BE2C (cell line): ENCODE results near the gene MSRB3.

Experiments
- DNase-seq: peaks from one replicate; pipeline ENCODE4 v3.0.0-alpha.2; 2020
- H3K27me3 ChIP-seq: fragments of 250-450 bp; sonication (Bioruptor Pico); 2 replicates; pipeline ENCODE4 v1.5.1; 2020; ENCODE audit warnings: mild to moderate bottlenecking
- H3K36me3 ChIP-seq: fragments of 250-450 bp; sonication (Bioruptor Pico); 2 replicates; pipeline ENCODE4 v1.5.1; 2020; ENCODE audit warnings: mild to moderate bottlenecking
- H3K4me1 ChIP-seq: fragments of 250-450 bp; sonication (Bioruptor Pico); 2 replicates; pipeline ENCODE4 v1.5.1; 2020
- H3K4me3 ChIP-seq: 2 replicates; pipeline ENCODE4 v1.5.1; 2011; ENCODE audit warnings: low read depth, low read length
- H3K9me3 ChIP-seq: fragments of 250-450 bp; sonication (Bioruptor Pico); 2 replicates; pipeline ENCODE4 v1.5.1; 2020
- TF ChIP-seq, protein P1 (sequence below): IDR thresholded peaks from 2 replicates; pipeline ENCODE4 v1.5.1; 2012; ENCODE audit warnings: mild to moderate bottlenecking, low read depth, low read length

Gene MSRB3

DNA sequence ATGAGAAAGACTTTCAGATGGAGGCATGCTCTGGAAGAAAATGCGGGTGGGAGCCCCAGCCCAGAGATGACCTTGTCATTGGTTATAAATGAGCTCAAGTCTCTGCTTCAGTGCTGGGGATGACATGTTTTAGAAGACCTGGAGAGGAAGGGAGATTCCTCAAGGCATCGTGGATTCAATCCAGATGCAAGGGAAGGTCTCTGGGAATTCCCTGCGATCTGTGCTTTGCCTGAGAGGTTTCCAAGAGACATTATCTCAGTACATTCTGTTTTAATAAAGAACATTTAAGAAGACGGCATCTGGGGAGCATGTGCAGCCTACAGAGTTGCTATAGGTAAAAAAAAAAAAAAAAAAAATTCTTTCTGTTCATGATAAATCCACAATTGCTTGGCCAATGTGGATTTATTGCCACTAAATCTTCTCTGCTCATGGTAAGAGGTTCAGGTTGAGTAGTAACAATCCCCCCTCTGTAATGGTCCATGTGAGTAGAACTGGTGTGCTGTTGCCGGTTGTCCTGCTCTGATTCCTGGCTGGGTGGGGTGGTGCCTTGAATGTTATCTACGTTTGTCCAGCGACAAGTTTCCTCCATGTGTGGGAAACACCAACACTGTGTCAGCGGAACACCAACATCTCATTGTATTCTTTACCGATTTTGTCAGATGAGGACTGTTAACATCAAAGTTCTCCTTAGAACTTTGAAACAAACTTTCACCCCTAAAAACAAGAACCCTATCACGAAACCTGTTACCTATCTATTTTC lies 230.0 kb downstream of the MSRB3 start:
- TF ChIP-seq, protein P1, sequence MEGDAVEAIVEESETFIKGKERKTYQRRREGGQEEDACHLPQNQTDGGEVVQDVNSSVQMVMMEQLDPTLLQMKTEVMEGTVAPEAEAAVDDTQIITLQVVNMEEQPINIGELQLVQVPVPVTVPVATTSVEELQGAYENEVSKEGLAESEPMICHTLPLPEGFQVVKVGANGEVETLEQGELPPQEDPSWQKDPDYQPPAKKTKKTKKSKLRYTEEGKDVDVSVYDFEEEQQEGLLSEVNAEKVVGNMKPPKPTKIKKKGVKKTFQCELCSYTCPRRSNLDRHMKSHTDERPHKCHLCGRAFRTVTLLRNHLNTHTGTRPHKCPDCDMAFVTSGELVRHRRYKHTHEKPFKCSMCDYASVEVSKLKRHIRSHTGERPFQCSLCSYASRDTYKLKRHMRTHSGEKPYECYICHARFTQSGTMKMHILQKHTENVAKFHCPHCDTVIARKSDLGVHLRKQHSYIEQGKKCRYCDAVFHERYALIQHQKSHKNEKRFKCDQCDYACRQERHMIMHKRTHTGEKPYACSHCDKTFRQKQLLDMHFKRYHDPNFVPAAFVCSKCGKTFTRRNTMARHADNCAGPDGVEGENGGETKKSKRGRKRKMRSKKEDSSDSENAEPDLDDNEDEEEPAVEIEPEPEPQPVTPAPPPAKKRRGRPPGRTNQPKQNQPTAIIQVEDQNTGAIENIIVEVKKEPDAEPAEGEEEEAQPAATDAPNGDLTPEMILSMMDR: no peak
- Histone ChIP-seq H3K4me1 (no peaks in the 10 kb centered on the region), H3K4me3 (no peak overlapping the region), H3K36me3 (no peaks in the 10 kb centered on the region), H3K9me3 (no peaks in the 10 kb centered on the region), H3K27me3 (no peaks in the 10 kb centered on the region)
- DNase-seq: no peak

DNA sequence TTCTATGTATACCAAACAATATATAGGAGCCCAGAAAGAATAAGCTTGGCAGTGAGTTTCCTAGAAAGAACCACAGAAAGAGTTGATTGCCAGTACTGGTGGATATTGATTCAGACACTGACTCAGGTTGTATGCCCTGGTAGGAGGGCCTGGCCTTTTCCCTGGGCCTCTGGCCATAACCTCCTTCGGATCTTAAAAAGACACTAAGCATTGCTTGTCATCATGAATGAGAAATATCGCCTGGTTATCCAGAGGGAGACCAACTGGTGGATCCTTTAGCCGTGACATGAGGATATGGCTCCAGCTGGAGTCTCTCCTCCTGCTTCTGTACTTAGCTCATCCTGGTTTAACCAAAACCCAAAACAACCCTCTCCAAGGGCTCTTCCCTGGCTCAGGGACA lies 231.5 kb downstream of the MSRB3 start:
- Histone ChIP-seq H3K36me3 (no peaks in the 10 kb centered on the region), H3K4me1 (no peaks in the 10 kb centered on the region), H3K4me3 (no peak overlapping the region), H3K27me3 (no peaks in the 10 kb centered on the region), H3K9me3 (no peaks in the 10 kb centered on the region)
- TF ChIP-seq, protein P1: no peak
- no peak for DNase-seq

DNA sequence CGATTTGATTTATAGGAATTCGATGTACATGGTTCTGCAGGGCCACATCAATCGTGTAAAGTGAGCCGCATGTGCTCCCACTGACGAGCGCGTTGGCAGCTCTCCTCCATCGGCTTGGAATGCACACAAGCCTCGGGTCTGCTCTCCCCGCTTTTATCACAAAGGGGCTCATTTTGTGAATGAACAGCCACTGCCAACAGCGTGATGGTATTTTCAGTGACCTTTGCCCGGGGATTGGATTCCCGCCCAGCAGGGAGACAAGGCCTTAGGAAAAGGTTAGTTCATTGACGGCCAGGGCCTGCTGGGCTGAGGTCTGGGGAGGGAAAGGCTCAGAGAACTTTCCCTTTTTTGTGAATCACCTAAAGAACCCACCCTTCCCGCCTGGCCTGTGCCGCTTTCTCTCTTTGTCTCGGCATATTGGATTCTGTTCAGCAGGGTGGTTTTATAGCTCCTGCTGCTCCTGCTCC lies 232.1 kb downstream of the MSRB3 start:
- H3K36me3 ChIP-seq: no peaks in the 10 kb centered on the region
- H3K27me3 ChIP-seq: no peaks in the 10 kb centered on the region
- no peak overlapping the region for H3K4me3 ChIP-seq
- no peaks in the 10 kb centered on the region for H3K4me1 ChIP-seq
- DNase-seq: no peak
- TF ChIP-seq, protein P1: no peak
- H3K9me3 ChIP-seq: no peaks in the 10 kb centered on the region

DNA sequence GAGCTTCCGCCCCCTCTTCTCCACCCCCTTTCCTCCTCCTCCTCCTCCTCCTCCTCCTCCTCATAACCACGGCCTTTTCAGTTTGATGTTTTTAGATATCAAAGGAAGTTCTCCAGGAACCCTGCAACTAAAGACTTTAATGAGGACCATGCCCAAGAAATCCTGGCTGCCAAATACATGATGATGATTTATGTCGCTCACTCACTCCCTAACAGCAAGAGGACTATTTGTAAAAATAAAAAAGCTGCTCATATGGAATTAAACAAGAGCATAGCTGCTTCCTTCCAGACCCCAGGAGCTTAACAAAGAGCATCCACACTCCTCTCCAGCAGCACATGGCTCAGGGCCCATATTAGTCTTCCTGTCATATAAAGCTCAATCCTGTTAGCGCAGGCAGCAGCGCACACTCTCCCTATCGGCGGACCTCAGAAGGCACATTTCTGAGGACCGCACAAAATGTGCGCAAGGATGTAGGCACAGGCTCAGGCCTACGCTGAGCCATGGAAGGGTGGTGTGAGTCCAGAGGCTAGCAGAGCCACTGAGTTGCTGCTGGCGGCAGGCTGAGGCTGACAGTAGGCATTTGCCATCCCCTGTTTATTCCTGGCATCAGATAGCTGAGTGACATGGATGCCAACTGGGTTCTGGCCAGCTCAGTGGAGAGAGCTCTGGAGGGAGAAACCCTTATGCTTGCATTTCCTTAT lies 232.8 kb downstream of the MSRB3 start:
- no peak for DNase-seq
- TF ChIP-seq, protein P1: no peak
- Histone ChIP-seq H3K36me3 (no peaks in the 10 kb centered on the region), H3K4me3 (no peak overlapping the region), H3K4me1 (no peaks in the 10 kb centered on the region), H3K9me3 (no peaks in the 10 kb centered on the region), H3K27me3 (no peaks in the 10 kb centered on the region)

DNA sequence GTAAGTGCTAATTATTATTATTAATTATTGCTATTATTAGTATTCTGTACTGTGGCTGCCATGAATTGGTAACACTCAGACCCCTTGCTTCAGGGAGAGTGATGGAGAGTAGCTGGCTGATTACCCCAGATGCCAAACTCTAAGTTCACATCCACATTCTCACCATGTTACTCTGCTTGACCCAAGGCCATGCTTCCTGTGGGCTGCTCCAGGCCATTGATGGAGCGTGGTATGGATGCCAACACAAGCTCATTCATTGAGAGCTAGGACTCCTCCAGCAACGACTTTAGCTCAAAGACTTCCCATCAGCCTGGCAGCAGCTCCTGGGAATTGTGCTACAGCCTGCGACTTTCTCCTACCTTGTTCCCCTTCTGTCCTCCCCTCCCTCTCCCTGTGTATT lies 233.4 kb downstream of the MSRB3 start:
- Histone ChIP-seq H3K27me3 (no peaks in the 10 kb centered on the region), H3K36me3 (no peaks in the 10 kb centered on the region), H3K4me1 (no peaks in the 10 kb centered on the region), H3K4me3 (no peak overlapping the region), H3K9me3 (no peaks in the 10 kb centered on the region)
- TF ChIP-seq, protein P1: no peak
- no peak for DNase-seq
